HTERT RPE-1 (cell line): ENCODE data around the gene TCF25.

Experiments used
- in situ Hi-C: fragments of 300-500 bp; cut with MboI; formaldehyde crosslinking; loops from 4 replicates; pipeline ENCODE4 v1.14.3; 2020; ENCODE audit warnings: low sequenced_read_pairs

The TCF25 gene

DNA sequence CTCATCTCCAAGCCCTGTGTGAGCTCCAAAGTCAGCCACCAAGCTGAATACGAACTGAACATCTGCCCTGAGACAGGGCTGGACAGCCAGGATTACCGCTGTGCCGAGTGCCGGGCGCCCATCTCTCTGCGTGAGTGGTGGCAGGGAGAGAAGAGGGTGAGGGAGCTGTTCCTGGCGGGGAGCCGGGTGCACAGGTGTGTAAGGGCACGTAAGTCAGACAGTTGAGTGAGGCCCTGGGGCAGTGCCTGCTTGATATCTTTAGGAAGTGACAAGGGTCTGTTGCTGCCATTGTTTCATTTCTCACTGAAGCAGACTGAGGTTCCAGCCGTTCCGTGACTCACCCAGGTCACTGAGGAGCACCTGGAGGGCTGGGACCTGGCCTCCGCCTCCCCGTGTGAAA, 87.6 kb downstream of the TCF25 start:
- in situ Hi-C loops, result no loop called here
